ENCODE results near the gene MYO1G.
"Not testable (repeated sequence)": the region's sequence is repeated elsewhere in the genome, so short reads cannot be mapped to it uniquely, and the experiment has no call there.

The MYO1G gene

DNA sequence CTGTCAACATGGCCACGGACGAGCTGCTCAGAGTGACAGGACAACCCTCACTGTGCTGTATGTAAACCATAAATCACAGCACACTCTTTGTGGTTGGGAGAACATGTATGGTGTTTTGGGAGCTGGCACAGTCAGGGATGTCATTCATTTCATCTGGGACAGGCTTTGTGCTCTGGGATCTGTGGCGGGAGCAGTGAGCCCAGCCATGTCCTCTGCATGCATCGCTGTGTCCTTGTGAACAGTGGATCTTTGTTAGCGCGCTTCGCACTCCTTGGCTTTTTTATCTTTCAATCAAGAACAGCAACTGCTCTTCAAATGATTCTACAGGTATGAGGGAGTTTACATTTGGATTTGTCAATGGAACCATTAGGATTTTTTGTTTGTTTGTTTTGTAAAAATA lies 28.3 kb upstream of the MYO1G start:
- Mint-ChIP-seq H3K9me3 (no peaks in the 10 kb centered on the region), H3K27ac (no peak overlapping the region), H3K36me3 (ENCODE audit: low read depth) (peaks cover 70% of the 10 kb centered on the region), H3K4me3 (no peak overlapping the region), H3K27me3 (no peaks in the 10 kb centered on the region), H3K4me1 (ENCODE audit: low read depth) (peaks cover 58% of the 10 kb centered on the region)
- DNase-seq: no peak

DNA sequence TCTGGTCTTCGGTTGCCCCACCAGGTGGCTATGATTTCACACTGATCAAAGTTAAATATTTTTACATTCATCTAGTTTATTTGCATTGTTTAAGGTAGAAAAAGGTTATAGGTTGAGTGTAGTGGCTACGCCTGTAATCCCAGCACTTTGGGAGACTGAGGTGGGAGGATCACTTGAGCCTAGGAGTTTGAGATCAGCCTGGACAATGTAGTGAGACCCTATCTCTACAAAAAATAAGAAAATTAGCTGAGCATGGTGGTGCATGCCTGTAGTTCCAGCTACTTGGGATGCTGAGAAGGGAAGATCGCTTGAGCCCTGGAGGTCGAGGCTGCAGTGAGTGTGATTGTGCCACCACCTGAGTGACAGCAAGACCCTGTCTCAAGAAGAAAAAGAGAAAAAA lies 25.0 kb upstream of the MYO1G start:
- Mint-ChIP-seq H3K27ac (no peak overlapping the region), H3K4me3 (no peak overlapping the region), H3K27me3 (no peaks in the 10 kb centered on the region), H3K9me3 (no peaks in the 10 kb centered on the region), H3K4me1 (ENCODE audit: low read depth) (peaks cover 64% of the 10 kb centered on the region), H3K36me3 (ENCODE audit: low read depth) (peaks cover 62% of the 10 kb centered on the region)
- DNase-seq: no peak

DNA sequence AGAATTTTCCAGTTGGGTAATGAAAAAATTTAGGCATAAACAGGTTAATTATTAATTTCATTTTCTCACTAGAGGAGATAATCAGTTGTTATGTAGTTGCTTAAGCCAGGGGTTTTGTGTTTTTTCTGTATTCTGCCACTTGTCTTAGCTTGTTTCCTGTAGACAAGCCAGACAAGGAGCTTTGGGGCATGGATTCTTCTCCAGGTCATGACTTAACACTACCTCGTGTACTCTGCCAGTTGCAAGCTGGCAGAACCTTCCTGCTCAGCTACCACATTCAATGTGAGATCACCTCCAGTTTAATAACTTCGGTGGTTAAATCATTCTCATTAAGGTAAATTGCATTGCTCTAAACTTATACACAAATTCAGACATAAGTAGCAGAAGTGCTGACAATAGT lies 23.0 kb upstream of the MYO1G start:
- H3K4me1 Mint-ChIP-seq (ENCODE audit: low read depth): peaks cover 56% of the 10 kb centered on the region
- H3K4me3 Mint-ChIP-seq: peak overlapping the region; percentile 84
- H3K27ac Mint-ChIP-seq: peak overlapping the region; percentile 96

DNA sequence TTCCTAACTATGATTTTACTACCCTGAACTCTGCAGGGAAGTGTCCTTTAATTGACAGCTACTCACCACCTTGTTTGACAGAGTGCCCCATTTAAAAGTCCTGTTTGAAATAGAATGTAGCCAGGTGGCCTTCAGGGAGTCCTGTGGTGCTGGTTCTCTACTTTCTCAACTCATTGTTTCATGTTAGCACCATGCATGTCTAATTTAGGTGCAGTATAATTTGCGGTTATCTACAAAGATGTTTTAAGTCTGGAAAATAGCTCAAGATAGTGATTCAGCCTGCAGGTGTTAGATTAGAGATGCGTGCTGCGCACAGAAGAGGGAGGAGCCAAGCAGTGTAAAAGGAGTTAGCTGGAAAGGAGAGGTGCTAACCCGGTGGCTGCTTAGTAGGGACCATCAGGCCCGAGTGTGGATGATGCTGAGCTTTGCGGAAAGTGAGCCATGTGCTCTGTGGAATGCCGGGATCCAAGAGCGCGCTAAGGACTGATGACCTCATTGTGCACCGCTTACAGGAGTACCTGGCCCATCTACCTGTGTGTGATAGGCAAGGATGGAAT lies 22.4 kb upstream of the MYO1G start:
- DNase-seq: peak; percentile 76
- H3K4me3 Mint-ChIP-seq: peak overlapping the region; percentile 84
- H3K9me3 Mint-ChIP-seq: no peaks in the 10 kb centered on the region
- no peaks in the 10 kb centered on the region for H3K27me3 Mint-ChIP-seq
- H3K27ac Mint-ChIP-seq: peak overlapping the region; percentile 96
- H3K4me1 Mint-ChIP-seq (ENCODE audit: low read depth): peaks cover 58% of the 10 kb centered on the region
- peaks cover 42% of the 10 kb centered on the region for H3K36me3 Mint-ChIP-seq (ENCODE audit: low read depth)

More for the DNA sequence above, 23.0 kb upstream of the MYO1G start:
- no peaks in the 10 kb centered on the region for H3K27me3 Mint-ChIP-seq
- H3K36me3 Mint-ChIP-seq (ENCODE audit: low read depth): peaks cover 47% of the 10 kb centered on the region
- no peaks in the 10 kb centered on the region for H3K9me3 Mint-ChIP-seq
- no peak for DNase-seq

DNA sequence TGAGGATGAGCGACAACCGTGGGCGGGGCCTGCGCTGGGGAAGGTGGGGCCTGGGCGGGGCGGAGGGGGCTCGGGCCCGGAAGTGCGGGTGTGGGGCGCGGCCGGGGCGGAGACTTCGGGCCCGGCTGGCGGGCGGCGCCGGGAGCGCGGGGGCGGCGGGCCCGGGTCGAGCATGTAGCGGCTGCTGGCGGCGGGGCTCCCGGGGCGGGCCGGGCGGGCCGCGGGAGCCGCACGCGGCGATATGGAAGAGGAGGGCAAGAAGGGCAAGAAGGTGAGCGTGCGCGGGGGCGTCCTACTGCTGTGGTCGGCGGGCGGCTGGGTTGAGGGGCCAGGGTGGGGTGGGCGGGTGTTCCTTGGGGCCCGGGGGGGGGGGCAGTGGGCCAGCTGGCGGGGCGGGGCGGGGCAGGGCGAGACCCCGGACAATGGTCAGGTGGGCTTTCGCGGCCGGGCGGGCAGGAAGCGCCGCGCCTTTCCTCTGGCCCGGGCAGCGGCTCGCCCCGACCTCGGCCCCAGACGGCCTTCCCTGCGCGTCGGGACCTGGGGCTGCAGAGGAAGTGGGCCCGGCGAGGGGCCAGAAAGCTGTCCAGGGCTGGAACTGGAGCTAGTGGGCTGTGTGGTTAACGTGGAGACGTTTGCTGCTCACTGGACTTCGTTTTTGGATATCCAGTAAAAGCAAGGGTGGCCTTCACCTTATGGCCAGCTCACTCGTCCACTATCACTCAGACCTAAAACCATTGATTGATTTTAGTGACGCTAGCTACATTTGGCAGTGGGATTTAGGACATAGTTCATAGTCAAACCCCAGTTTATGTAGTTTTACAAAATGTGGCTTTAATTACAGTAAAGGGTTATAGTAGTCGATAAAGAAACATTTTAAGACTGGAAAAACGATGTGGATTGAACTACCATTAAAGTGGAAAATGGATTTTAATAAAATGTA lies 21.5 kb upstream of the MYO1G start, which contains the start of gene CCM2:
Gene CCM2, plus strand, starts transcription at position 109 of the 940 bp plus-strand sequence. Its CDS starts 133 bp downstream, at position 242.
- Mint-ChIP-seq H3K27ac (peak within 1 kb of the TSS; percentile 97), H3K4me3 (peak within 1 kb of the TSS; percentile 84), H3K27me3 (no peaks in the 10 kb centered on the region), H3K4me1 (ENCODE audit: low read depth) (peaks cover 59% of the 10 kb centered on the region), H3K9me3 (no peaks in the 10 kb centered on the region), H3K36me3 (ENCODE audit: low read depth) (peaks cover 34% of the 10 kb centered on the region)
- no peak for DNase-seq

DNA sequence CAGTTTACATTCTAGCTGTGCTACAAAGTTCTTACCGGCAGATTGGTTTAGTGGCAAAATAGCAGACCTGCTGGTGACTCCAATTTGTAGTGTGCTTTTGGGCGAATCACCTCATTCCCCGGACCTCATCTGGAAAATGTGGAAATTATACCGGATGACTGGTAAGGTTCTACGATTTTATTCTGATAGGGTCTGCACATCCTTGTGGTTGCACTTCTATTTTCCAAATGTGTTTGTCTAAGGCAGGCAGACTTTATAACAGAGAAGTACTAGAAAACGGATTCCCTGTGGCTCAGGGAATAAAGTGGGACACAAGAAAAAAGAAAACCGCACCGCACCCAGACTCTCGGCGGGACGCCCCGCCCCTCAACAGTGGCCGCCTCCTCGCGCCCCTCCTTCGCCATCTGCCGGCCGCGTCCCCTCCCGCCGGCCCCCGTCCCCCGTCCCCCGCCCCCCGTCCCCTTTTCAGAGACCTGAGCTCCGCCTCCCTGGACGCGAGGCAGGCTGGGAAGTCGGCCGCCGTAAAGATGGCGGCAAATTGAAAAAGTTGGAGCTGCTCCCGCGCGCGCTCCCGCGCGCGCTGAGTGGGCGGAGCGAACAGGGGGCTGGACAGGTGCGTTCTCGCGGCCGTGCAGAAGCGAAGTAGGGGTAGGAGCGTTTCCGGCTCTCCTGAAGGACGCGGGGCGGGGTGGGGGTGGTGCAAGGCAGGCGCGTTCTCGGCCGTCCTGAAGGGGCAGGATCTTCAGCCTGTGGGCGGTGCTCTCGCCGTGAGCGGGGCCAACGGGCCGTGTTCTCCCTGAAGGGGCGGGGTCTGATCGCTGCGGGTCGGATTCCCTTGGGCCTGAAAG lies 20.7 kb upstream of the MYO1G start:
- DNase-seq: peak; percentile 99
- Mint-ChIP-seq H3K36me3 (ENCODE audit: low read depth) (peaks cover 34% of the 10 kb centered on the region), H3K27ac (peak overlapping the region; percentile 97), H3K4me1 (ENCODE audit: low read depth) (peaks cover 63% of the 10 kb centered on the region), H3K4me3 (peak overlapping the region; percentile 84), H3K9me3 (no peaks in the 10 kb centered on the region), H3K27me3 (no peaks in the 10 kb centered on the region)

DNA sequence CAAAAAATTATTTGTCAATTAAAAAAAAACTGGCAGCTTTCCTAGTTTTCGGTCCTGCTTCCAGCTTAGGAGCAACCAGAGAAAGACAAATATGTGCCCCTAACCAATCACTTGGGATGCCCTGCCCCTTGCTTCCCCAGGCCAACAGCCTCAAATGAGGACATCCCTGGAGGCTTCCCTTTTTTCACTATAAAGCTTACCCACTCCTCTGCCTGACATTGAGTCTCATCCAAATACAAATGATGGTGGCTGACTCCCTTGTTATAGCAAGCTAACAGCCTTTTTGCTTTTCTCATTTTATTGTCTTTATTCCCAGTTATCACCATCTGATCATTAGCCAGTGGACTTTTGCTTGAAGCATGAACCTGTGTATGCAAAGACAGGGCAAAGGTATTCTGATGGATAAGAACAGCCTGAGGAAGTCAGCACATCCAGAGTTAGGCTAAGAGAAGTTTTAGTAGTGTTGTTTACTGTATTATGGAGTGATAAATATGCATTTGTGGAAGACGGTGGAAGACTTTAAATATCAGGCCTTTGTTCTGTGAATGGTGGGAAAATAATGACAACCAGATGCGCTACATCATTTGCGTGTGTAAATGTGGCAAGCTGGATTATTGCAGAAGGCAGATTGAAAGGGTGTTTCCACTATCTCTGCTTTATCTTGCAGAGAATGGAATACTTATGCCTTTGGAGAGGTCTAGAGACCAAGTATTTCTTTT lies 19.5 kb upstream of the MYO1G start:
- Mint-ChIP-seq H3K4me1 (ENCODE audit: low read depth) (peaks cover 58% of the 10 kb centered on the region), H3K36me3 (ENCODE audit: low read depth) (peaks cover 27% of the 10 kb centered on the region), H3K4me3 (peak overlapping the region; percentile 84), H3K27me3 (no peaks in the 10 kb centered on the region), H3K9me3 (no peaks in the 10 kb centered on the region), H3K27ac (peak overlapping the region; percentile 97)
- DNase-seq: no peak

DNA sequence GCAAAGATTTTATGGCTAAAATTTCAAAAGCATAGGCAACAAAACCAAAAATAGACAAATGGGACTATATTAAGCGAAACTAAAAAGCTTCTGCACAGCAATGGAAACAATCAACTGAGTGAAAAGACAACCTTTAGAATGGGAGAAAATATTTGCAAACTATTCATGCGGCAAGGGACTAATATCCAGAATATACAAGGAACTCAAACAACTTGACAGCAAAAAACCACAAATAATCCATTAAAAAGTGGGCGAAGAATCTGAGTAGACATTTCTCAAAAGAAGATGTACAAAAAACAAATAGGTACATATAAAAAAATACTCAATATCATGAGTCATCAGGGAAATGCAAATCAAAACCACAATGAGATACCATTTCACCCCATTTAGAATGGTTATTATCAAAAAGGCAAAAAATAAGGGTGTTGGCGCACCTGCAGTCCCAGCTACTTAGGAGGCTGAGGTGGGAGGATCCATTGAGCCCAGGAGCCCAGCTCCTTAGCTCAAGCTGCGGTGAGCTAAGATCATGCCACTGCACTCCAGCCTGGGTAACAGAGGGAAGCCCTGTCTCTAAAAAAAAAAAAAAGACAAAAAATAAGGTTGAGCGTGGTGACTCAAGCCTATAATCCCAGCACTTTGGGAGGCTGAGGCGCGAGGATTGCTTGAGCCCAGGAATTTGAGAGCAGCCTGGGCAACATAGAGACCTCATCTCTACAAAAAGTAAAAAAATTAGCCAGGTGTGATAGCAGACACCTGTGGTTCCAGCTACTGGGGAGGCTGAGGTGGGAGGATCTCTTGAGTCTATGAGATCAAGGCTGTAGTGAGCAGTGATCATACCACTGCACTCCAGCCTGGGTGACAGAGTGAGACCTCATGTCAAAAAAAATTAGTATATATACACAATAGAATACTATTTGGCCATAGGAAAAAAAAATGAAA lies 17.0 kb upstream of the MYO1G start:
- Mint-ChIP-seq H3K4me3 (peak overlapping the region; percentile 9), H3K27me3 (no peaks in the 10 kb centered on the region), H3K27ac (peak overlapping the region; percentile 84), H3K36me3 (ENCODE audit: low read depth) (peaks cover 6% of the 10 kb centered on the region), H3K9me3 (no peaks in the 10 kb centered on the region), H3K4me1 (ENCODE audit: low read depth) (peaks cover 39% of the 10 kb centered on the region)
- DNase-seq: peak; percentile 42

DNA sequence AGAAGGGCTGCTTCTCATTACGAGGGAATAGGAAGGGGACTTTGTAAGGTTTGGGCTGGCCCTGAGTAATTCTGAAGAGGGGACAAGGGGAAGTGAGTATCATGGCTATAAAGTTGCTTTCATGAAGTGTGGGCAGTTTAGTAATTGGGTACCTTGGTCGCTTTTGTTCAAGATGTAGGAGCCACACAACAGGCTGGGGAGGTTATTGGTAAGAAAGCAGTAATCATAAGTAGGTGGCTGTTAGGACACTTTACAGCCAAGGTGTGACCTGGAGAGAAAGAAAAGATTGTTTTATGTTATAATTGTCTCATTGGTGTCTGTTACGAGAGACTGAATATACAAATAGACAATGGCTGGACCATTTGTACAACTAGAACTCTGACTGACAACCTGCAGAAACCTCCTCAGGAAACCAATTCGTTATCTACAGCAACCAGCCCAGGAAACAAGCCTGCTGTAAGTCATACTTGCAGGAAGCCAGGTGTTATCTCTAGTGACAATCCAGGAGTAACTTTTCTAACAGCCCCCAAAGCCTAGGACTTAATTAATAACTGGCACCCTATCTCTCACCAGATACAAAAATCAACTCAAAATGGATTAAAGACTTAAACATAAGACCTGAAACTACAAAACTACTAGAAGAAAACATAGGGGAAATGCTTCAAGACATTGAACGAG lies 16.2 kb upstream of the MYO1G start:
- Mint-ChIP-seq H3K9me3 (no peaks in the 10 kb centered on the region), H3K36me3 (ENCODE audit: low read depth) (peaks cover 6% of the 10 kb centered on the region), H3K4me1 (ENCODE audit: low read depth) (peaks cover 39% of the 10 kb centered on the region), H3K27me3 (no peaks in the 10 kb centered on the region), H3K27ac (peak overlapping the region; percentile 84), H3K4me3 (peak overlapping the region; percentile 9)
- DNase-seq: no peak

DNA sequence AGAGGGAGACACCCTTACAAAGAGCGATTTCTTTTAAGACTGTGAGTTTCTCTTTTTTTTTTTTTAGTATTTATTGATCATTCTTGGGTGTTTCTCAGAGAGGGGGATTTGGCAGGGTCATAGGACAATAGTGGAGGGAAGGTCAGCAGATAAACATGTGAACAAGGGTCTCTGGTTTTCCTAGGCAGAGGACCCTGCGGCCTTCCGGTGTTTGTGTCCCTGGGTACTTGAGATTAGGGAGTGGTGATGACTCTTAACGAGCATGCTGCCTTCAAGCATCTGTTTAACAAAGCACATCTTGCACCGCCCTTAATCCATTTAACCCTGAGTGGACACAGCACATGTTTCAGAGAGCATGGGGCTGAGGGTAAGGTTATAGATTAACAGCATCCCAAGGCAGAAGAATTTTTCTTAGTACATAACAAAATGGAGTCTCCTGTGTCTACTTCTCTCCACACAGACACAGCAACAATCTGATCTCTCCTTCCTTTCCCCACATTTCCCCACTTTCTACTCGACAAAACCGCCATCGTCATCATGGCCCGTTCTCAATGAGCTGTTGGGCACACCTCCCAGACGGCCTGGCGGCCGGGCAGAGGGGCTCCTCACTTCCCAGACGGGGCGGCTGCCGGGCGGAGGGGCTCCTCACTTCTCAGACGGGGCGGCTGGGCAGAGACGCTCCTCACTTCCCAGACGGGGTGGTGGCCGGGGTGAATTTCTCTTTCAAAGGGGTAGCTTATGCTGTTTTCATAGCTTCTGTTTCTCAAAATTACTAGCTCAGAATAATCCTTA lies 13.4 kb upstream of the MYO1G start:
- H3K4me3 Mint-ChIP-seq; H3K9me3 Mint-ChIP-seq; H3K36me3 Mint-ChIP-seq (ENCODE audit: low read depth); DNase-seq; H3K27me3 Mint-ChIP-seq; H3K27ac Mint-ChIP-seq: not testable (repeated sequence)
- H3K4me1 Mint-ChIP-seq (ENCODE audit: low read depth): peaks cover 48% of the 10 kb centered on the region

DNA sequence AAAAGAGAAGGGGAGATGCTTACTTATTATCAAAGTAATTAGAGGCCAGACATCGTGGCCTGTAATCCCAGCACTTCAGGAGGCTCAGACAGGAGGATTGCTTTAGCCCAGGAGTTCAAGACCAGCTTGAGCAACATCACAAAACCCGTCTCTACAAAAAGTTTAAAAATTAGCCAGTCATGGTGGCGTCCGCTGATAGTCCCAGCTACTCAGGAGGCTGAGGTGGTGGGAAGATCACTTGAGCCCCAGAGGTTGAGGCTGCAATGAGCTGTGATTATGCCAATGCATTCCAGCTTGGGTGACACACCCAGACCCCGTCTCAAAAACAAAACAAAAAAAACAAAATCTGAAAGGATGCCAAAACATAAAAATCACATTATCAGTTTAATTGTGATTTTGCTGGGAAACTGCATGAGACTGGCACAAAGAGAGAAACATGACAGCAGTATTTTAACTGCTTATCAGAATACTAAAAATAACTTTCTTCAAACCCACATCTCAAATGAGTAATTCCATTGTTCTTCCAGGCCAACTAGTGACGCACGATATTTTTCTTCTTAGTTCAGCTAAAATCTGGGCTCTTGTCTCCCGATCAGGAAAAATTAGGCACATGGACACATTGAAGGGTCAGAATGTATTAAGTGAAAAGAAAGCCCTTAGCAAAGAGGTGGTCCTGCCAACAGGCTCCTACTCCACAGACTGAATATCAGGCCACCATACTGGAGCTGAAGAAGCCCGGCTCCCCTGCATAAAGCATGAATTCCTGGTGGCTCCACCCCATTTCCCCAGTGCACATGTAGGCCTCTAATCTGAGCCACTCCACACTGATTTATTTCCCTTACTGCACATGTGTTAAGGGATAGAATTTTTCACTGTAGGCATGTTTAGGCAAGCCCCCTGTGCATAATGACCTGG lies 11.6 kb upstream of the MYO1G start:
- peaks cover 19% of the 10 kb centered on the region for H3K36me3 Mint-ChIP-seq (ENCODE audit: low read depth)
- DNase-seq: no peak
- H3K27me3 Mint-ChIP-seq: no peaks in the 10 kb centered on the region
- H3K27ac Mint-ChIP-seq: no peak overlapping the region
- peaks cover 37% of the 10 kb centered on the region for H3K4me1 Mint-ChIP-seq (ENCODE audit: low read depth)
- H3K4me3 Mint-ChIP-seq: no peak overlapping the region
- no peaks in the 10 kb centered on the region for H3K9me3 Mint-ChIP-seq
